GM21825 (cell line): Measurements from ENCODE around the gene PKHD1.

Experiments
- ATAC-seq: cut with Tn5 transposase; IDR thresholded peaks from one replicate; pipeline ENCODE4 v1.9.1; 2021; ENCODE audit warnings: mild to moderate bottlenecking, moderate library complexity; ENCODE audit not compliant: unreplicated experiment

The PKHD1 gene

GRCh38 chr6:52046456-52046855, 41.0 kb downstream of the PKHD1 start:
- no peak for ATAC-seq

- no peak for ATAC-seq
These were observed 41.9 kb downstream of the PKHD1 start for GRCh38 chr6:52045481-52045880.

GRCh38 chr6:52045033-52045432, 42.4 kb downstream of the PKHD1 start:
- no peak for ATAC-seq

- ATAC-seq: no peak
These were observed 45.1 kb downstream of the PKHD1 start for GRCh38 chr6:52042141-52042885.

- ATAC-seq: no peak
These were observed 46.3 kb downstream of the PKHD1 start for GRCh38 chr6:52041134-52041533.

GRCh38 chr6:52027699-52028098, 59.7 kb downstream of the PKHD1 start:
- no peak for ATAC-seq

GRCh38 chr6:52024451-52025068, 62.9 kb downstream of the PKHD1 start:
- no peak for ATAC-seq

GRCh38 chr6:52022675-52023074, 64.7 kb downstream of the PKHD1 start:
- ATAC-seq: no peak

GRCh38 chr6:52020945-52021570, 66.4 kb downstream of the PKHD1 start:
- ATAC-seq: no peak

- no peak for ATAC-seq
These were observed 67.5 kb downstream of the PKHD1 start for GRCh38 chr6:52019881-52020280.

- no peak for ATAC-seq
These were observed 68.3 kb downstream of the PKHD1 start for GRCh38 chr6:52019092-52019491.

GRCh38 chr6:52016915-52017748, 70.3 kb downstream of the PKHD1 start:
- ATAC-seq: no peak

- no peak for ATAC-seq
These were observed 71.5 kb downstream of the PKHD1 start for GRCh38 chr6:52015953-52016352.

- ATAC-seq: no peak
These were observed 73.0 kb downstream of the PKHD1 start for GRCh38 chr6:52014391-52014790.

- ATAC-seq: no peak
These were observed 74.4 kb downstream of the PKHD1 start for GRCh38 chr6:52013035-52013434.

- ATAC-seq: no peak
These were observed 74.8 kb downstream of the PKHD1 start for GRCh38 chr6:52012582-52012981.

GRCh38 chr6:52010806-52011205, 76.6 kb downstream of the PKHD1 start:
- no peak for ATAC-seq

- no peak for ATAC-seq
These were observed 77.3 kb downstream of the PKHD1 start for GRCh38 chr6:52010145-52010544.

- no peak for ATAC-seq
These were observed 77.8 kb downstream of the PKHD1 start for GRCh38 chr6:52009466-52010140.

GRCh38 chr6:52000064-52000463, 87.3 kb downstream of the PKHD1 start:
- ATAC-seq: no peak
